A204.1 (cell line): ENCODE measurements around the gene CCL23.
"Not testable (repeated sequence)": the region's sequence is repeated elsewhere in the genome, so short reads cannot be mapped to it uniquely, and the experiment has no call there.

Experiments
- FAIRE-seq: peaks from 2 replicates; lab custom pipeline; 2012; peaks lifted over from hg19 to GRCh38; lab: Jason Lieb, UNC

Gene CCL23

DNA sequence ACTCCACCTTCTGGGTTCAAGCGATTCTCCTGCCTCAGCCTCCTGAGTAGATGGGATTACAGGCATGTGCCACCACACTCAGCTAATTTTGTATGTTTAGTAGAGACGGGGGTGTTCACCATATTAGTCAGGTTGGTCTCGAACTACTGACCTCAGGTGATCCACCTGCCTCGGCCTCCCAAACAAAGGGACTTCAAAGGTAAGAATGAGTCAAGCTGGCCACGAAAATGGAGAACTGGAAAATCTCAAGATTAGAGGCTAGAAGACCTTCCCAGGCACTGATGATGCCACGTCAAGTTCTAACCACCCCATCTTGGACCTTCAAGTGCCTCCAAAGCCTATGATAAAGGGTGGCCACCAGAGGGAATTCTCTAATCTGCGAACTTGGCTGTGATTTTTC, 15.1 kb downstream of the CCL23 start:
- no peak for FAIRE-seq

DNA sequence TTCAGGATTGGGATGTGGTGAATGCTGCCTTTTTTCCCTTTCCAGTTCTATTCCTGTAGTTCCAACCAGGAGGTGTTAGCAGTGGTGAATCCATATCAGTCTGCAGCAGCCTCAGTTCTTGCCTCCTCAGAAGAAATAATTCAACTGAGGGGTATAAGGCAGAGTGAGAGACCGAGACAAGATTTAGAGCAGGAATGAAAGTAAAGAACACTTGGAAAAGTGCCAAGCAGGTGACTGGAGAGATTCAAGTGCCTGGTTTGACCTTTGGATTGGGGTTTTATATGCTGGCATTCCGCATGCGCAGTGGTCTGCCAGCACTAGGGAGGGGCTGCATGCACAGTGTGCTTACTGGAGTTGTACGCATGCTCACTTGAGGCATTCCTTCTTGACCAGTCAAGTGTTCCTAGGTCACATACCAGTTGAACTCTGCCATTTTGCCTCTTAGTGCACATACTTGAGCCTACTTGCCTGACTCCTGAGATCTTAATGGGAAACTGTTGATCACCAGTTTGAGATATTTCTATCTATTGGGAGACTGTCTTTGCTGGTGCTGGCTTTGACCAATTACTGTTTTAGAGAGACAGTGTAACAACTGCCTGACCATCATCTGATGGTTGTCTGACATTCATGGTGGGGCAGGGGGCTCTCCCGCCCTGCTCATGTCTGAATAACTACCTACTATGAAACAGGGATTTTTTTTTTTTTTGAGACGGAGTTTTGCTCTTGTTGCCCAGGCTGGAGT, 15.7 kb downstream of the CCL23 start:
- no peak for FAIRE-seq

DNA sequence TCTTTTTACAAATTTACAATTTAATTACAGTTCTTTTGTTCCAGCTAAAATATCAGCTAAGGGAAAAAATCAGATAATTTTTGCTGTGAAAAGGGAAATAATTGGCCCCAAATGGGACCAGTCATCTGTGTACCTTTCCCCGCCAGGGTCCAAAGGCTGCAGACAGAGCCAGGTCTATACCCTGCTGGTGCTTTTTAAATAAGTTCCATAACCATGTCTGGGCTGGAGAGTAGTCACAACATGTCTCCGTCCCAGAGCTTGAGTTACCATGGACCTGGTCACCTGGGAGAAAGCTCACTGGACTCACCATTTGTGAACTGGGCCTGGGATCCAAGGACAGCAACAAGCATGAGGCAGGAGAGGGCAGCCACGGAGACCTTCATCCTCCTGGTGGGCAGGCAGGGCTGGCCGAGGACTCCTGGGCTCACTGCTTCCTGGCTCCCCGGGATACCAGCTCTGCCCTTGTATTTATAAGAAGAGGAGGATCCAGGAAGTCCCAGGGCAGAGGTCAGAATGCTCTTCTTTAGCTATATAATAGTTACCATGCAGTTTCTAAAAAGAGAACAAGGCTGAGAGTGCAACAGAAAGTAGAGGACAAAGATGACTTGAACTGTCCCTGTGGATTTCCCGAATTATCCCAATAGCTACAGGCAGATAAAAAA, 16.5 kb downstream of the CCL23 start, which contains the start of gene CCL15:
CCL15 (minus strand) TSS at position 444 of the 662 bp plus-strand sequence; CDS start at position 383, 61 bp downstream.
- no peak for FAIRE-seq

DNA sequence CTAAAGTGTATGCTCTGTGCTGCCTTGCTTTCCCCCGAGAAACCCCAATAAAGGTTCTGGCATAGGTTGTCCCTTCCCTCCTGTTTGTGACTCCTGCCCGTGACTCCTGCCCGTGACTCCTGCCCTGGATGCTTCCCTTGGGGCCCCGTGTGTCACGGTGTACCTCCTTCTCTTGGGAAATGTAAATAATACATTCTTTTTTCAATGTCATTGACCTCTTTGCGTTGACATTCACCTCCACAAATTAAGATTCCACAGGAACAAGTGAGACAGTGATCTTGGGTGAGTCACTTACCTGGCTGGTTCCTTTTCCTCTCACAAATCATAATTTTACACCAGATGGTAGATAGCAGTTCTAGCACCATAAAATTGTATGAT, 17.1 kb downstream of the CCL23 start:
- no peak for FAIRE-seq

DNA sequence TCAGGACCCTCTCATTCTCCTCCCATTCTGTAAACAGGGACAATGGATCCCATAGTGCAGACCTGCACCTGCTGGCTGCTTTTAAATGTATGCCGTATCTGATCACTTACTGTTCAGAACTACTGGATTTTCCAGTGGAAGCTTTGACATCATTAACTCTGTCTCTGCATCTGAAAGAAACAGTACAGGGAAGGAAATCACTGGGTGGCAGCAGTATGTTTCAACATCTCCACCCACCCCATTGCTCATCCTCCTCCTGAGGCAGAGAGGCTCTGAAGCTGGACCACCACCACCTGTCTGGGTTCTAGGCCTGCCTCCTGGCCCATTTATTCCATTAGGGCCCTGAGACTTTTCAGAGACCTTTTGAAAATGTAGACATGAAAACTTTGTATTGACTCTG, 19.0 kb downstream of the CCL23 start:
- no peak for FAIRE-seq

DNA sequence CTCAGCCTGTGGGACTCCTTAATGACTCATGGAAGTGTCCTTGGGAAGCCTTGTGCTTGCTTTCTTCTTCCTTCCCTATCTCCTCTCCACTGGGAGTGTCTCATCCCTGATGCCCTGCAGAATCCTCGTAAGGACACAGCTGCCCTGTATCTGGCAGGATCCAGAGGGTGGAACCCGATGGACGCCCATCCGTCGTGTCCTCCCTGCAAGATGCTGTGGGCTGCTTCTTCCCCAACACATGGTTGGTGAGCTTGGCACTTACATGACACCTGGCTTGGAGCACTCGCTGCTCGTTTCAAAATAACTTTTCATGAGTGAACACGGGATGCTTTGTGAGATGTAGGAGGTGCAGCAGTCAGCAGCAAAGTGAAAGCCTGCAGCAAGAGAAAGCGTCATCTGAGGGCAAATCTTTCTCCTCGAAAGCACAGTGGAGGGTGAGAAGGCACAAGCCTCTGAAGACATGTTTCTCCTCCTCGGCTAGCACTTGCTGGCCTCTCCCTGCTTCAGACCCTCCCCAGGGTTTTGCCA, 19.7 kb downstream of the CCL23 start:
- FAIRE-seq = no peak

DNA sequence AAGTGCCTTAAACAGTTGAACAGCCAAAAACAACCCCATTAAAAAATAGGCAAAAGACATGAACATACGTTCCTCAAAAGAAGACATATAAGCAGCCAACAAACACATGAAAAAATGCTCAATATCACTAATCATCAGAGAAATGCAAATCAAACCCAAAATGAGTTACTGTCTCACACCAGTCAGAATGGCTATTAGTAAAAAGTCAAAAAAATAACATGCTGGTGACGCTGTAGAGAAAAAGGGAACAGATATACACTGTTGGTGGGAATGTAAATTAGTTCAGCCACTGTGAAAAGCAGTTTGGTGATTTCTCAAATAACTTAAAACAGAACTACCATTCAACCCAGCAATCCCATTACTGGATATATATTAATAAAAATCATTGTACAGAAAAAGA, 22.4 kb downstream of the CCL23 start:
- FAIRE-seq = not testable (repeated sequence)

DNA sequence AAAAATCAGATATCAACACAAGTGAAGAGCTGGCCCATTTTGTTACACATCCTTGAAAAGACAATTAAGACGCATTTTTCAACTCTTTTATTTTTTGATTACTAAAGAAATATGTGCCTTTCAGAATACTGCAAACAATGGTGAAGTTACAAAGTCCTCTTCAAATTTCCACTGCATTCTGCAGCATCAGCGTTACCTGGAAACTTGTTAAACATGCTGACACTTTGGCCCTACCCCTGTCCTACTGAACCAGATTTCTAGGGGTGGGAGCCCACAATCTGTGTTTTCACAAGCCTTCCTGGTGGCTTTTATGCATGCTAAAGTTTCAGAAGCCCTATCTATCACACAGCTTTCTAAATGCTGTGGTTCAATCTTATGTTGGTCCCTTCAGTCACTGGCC, 26.7 kb downstream of the CCL23 start:
- no peak for FAIRE-seq

DNA sequence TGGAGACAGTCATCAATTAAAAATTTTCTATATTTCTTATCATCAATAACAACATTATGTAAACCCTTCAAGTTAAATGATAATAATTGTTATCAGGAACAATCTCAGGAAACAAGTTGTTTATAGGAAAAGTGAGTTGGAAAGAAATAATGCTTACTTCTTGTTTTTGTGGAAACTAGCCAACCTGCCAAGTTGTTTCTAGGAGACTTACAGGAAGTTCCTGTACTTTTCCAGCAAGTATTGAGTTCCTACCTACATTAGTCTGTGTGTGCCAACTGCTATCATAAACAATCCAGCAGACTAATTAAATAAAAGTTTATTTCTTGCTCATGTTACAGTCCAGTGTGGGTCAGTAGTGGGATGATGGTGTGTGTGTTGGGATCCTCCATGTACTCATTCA, 29.6 kb downstream of the CCL23 start:
- FAIRE-seq = no peak

DNA sequence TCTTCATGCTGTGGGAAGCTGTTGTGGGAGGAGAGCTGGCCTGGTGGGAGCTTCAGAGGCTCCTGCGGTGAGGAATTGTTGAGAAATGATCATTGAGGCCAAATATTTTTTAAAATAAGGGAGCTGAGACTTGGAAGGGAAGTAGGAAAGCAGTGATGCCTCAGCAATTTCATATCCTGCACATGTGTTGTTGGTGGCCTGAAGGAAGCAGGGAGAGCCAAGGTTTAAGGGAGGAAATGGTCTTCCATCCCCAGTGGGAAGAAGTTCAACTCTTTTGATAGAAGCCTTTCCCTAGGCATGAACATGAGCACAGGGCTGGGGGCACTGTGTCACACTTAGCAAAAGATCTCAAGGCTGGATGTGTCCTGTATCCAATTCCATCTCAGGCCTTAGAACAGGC, 31.1 kb downstream of the CCL23 start, which contains the start of gene CCL14:
CCL14 (minus strand) TSS at position 87 of the 400 bp plus-strand sequence; CDS start at position 7, 80 bp downstream.
- FAIRE-seq = no peak

DNA sequence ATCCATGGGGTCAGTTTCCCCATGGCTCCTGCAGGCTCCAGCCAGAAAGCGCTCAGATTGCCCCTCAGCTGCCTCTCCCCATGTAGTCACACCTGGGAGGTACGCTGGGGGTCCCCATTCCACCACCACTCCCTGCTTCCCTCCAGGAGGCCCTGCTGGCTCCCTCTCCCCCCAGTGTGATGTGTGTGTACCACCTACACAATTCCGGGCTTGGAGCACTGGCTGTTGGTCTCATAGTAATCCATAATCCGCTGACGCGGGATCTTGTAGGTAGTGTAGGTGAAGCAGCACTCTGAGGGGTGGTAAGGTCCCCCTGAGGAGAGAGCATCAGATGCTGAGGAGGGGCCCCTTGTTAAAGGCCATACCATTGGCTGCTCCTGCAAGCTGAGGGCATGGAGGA, 33.6 kb downstream of the CCL23 start:
- FAIRE-seq = no peak

DNA sequence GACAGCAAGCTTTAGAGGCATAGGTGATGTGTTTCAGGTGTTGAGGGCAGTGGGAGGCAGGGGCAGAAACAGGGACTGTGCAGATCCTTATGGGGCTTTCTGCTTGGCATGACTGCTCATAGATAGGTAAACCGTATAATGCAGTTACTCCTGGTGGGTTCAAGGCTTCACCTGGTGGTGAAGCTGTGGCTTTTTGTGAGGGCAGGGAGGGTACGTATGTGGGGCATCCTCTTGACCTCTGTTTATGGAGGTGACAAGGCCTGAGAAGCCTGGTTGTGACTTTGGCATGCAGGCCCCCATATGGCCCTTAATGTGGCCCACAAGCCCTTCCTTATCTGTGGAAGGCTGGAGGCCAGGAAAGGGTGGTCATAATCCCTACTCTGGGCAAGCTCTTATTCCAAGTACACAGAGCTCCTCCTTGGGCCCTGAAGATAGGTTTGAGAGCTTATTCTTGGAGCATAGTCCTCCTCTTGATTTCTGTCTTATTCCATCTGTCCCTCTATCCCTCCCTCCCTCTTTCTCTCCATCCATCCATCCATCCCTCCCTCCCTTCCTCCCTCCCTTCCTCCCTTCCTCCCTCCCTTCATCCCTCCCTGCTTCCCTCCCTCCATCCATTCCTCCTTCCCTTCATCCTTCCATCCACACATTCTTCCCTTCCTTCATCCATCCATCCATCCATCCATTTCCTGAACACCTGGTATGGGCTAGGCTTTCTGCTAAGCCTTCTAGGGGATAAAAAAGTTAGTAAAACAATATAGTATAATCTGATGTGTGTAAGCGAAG, 35.2 kb downstream of the CCL23 start:
- no peak for FAIRE-seq

DNA sequence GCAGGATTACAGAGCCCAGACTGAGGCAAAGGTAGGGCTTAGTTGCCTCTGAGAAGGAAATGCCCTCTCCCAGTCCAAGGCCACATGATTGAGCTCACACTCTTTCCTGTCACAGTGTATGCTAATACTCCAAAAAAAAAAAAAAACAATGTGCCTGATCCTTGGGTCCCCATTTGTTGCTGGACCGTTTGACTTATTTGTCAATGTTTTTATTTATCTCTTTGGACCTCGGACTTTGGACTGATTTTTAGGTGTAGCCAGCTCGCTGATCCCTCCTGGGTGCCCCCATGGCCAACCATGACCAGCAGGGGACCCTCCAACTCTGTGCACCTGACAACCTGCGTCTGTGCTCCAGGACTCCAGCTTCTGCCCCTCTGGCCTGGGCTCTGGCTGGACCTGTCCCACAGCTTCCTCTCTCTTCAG, 35.9 kb downstream of the CCL23 start:
- no peak for FAIRE-seq

DNA sequence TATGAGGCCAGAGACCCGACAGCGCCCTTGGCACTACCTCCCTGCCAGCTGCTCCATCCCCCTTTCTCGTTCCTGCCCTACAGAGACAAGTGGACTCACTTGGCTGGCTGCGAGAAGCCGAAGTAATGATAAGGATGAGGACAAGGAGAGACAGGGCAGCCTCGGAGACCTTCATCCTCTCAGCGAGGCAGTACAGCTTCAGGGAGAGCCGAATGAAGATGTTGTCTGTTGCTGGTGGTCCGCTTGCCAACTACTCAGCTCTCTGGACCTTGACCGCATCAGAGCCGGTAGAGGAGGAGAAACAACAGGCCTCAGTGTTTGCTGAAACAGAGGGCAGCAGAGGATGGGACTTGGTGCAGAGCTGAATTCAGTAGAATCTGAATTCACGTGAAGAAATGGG, 36.5 kb downstream of the CCL23 start, which contains the start of gene CCL16:
CCL16 (minus strand) TSS at position 252 of the 400 bp plus-strand sequence; CDS start at position 175, 77 bp downstream.
- FAIRE-seq = no peak

DNA sequence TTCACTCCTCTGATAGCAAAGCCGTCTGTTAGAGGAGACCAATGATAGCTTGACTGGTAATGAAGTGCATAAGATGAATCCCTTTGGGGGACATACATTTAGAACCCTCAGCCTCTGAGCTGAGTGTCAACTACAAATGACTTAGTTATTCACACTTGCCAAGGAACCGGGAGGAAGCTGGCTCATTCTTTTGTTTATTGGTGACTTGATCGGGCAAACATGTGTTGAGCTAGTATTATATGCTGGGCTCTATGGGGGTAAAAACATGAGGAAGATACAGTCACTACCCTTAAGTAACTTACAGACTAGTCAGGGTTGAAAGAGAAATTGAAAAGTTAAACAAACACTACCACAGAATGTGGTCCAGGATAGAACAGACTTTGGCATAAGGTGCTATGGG, 39.4 kb downstream of the CCL23 start:
- FAIRE-seq = no peak

DNA sequence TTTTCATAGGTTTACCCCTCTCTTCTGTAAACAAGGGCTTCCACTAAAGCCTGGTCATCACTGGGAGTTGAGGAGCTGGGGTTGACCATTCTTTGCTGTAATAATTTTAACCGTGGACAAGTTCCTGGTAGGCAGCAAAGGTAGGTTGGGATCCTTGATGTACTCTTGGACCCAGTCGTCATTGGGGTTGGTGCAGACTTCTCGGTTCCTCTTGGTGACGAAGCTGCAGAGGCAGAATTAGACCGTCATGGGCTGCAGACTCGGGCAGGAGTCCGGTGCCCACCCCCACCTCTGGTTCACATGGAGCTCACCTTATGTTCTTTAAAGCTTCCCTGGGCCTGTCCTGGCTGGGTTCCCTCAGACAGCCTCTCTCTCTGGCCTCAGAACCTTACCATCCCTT, 40.3 kb downstream of the CCL23 start:
- FAIRE-seq = no peak

DNA sequence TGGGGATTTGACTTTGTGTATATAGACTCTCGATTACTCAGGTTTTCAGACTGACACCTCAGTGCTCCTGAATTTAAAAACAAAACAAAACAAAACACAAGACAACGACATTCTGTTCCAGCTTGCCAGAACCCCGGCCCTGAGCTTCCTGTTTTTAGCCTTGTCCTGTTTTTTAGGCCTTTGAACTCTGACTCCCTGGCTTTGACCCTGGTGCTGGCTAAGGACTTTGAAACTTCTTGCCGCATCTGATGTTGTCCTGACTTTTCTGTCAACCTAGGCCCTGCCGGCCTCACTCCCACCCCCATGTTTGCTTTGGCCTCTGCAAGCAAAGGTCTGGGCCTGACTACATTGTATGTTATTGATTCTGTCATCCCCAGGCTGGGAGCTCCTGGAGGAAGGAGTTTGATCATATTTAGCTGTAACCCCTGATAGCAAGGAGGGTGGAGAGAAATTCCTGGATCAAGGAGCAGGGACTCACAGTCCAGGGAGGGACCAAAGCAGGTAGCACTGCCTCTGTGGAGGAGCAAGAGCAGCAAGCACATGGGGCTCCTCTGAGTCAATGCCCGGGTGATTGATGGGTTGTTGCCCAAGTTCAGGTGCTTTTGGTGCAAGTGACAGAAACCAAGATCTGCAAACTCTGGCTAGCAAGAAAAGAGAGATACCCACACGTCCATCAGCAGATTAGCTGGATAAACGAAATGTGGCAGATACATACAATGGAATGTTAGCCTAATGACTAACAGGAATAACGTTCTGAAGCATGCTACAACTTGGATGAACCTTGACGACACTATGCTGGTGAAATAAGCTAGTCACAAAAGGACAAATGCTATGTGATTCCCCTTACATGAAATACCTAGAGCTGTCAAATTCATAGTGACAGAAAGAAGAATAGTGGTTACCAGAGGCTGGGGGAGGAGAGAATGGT, 44.2 kb downstream of the CCL23 start:
- no peak for FAIRE-seq

DNA sequence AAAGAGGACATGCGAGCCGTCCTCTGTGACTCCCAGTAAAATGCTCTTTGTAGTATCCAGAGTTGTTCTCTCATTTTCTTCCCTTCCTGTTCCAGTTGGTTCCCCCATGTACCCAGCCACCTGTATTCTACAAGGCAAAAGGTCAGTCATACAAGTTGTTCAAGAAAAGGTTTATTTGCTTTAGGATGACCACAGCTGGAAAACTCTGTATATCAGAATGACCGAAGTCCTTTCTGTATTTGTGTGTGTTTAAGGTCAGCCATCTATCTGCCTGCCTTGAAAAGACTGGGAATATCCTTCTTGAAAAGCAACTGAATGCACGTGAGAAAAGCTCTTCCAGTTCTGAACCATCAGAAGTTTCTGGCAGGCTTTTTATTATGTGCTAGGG, 44.8 kb downstream of the CCL23 start:
- FAIRE-seq = no peak

DNA sequence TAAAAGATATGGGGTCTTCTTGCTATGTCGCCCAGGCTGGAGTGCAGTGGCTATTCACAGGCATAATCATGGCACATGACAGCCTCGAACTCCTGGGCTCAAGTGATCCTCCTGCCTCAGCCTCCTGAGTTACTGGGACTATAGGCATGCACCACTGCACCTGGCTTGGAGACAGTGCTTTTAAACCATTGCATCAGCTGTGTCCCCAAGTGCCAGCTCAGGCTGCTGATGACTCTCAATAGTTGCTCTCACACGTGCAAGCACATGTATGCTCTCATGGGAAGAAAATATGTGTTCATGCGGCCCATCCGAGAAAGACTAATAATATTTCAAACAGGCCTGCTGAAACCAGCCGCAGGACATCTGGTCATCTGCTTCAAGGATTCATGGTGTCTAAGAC, 45.2 kb downstream of the CCL23 start:
- no peak for FAIRE-seq

DNA sequence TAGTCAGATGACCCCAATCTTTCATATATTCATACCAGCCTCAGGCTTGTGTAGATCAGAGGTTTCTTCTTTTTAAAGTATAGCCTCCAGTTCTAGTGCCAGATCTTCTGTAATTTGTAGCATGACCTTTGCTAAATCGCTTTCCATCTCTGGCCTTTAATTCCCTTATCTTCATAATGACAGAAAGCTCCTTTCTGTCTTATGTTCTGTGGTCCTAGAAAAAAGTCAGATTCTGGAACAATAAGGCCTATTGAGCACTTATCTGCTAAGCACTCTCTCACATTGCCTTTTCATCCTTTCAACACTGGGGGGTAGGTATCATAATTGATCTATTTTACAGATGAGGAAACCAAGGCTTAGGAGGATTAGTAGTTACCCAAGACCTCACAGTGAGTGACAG, 45.7 kb downstream of the CCL23 start:
- FAIRE-seq = no peak

DNA sequence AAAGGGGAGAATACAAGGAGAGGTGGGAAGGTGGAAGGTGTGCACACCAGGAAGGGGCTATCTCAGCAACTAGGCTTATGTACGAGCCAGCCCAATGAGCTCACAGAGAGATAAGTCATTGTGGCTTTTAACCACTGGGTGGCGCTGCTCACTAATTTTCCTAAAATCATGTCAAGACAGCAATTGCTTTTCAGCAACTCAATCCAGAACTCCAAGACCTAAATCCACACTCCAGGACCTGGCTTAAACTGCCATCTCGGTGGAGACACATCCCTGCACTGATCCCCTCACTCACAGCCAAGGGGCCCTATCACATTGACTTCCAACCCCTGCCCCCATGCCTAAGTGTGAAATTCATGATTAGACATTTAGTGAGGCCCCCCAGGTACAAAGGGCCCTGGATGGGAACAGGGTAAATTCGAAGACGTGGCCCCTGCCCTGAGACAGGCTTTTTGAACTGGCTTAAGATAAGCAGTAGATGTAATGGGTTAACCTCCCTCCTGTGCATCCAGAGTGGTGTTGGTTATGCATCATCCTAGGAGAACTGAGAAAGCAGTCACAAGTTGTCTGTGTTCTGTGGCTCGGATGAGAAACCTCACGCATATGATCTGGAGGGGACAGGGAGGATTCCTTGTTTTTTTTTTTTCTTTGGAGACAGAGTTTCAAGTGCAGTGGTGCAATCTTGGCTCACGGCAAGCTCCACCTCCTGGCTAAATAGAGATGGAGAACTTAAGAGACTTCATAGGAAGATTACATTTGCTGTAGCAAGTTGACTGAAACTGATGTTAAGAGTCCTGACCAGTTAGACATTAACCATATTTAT, 48.0 kb downstream of the CCL23 start:
- FAIRE-seq = no peak
